Measurements from ENCODE around the gene RBBP5. TPM values are rescaled to one million over a fixed set of nuclear protein-coding genes. Genes with fewer than 3 reads are reported as not detected.

RBBP5 gene
- total RNA-seq, 4 donors from 2014 or later = 14.4 to 25.1 (median 21.2) TPM

GRCh38 chr1:205109711-205110110 is 12.1 kb downstream of the RBBP5 start:
- DNase-seq = no peak

GRCh38 chr1:205109269-205109668 is 12.5 kb downstream of the RBBP5 start:
- peaks cover 0 to 3% of the 10 kb centered on the region in 2 donors for H3K4me1 ChIP-seq
- intact Hi-C loops (cut with DNase I; ENCODE audit: low total_unique reads) = no loop called here
- no peak for ATAC-seq
- peaks cover 2 to 47% of the 10 kb centered on the region in 2 donors for H3K36me3 ChIP-seq
- in situ Hi-C loops (cut with MboI; ENCODE audit: low sequenced_read_pairs in 4 of 4) = no loop called here
- TF ChIP-seq POLR2A (IDR thresholded peaks at IDR 0.05) (no peak), CTCF (IDR thresholded peaks at IDR 0.05 in 4 of 5, conservative IDR thresholded peaks at IDR 0.05 in 1 of 5) (no peak)
- no peak for DNase-seq
- peak overlapping the region in 1 of 4 donors; percentile 23 for H3K27ac ChIP-seq
- H3K27me3 ChIP-seq = no peaks in the 10 kb centered on the region
- no peaks in the 10 kb centered on the region for H3K9me3 ChIP-seq
- H3K4me3 ChIP-seq = no peak overlapping the region

More at GRCh38 chr1:205109711-205110110, 12.1 kb downstream of the RBBP5 start:
- H3K36me3 ChIP-seq = peaks cover 3 to 47% of the 10 kb centered on the region in 2 donors
- H3K27ac ChIP-seq = no peak overlapping the region
- no peaks in the 10 kb centered on the region for H3K27me3 ChIP-seq
- H3K4me3 ChIP-seq = no peak overlapping the region
- intact Hi-C loops (cut with DNase I; ENCODE audit: low total_unique reads) = no loop called here
- in situ Hi-C loops (cut with MboI; ENCODE audit: low sequenced_read_pairs in 4 of 4) = no loop called here
- H3K4me1 ChIP-seq = peaks cover 0 to 3% of the 10 kb centered on the region in 2 donors
- no peaks in the 10 kb centered on the region for H3K9me3 ChIP-seq
- TF ChIP-seq POLR2A (IDR thresholded peaks at IDR 0.05) = no peak
- no peak for TF ChIP-seq CTCF (IDR thresholded peaks at IDR 0.05 in 4 of 5, conservative IDR thresholded peaks at IDR 0.05 in 1 of 5)
- no peak for ATAC-seq

GRCh38 chr1:205108464-205108863 is 13.3 kb downstream of the RBBP5 start:
- ATAC-seq = no peak

GRCh38 chr1:205107327-205107726 is 14.5 kb downstream of the RBBP5 start:
- intact Hi-C loops (cut with DNase I; ENCODE audit: low total_unique reads) (no loop called here), in situ Hi-C loops (cut with MboI; ENCODE audit: low sequenced_read_pairs in 4 of 4) (no loop called here)
- no peak for ATAC-seq
- no peak overlapping the region for H3K27ac ChIP-seq
- H3K36me3 ChIP-seq = peaks cover 3 to 47% of the 10 kb centered on the region in 2 donors
- H3K27me3 ChIP-seq = no peaks in the 10 kb centered on the region
- DNase-seq = no peak
- H3K4me3 ChIP-seq = no peak overlapping the region
- TF ChIP-seq POLR2A (IDR thresholded peaks at IDR 0.05) (no peak), CTCF (IDR thresholded peaks at IDR 0.05 in 4 of 5, conservative IDR thresholded peaks at IDR 0.05 in 1 of 5) (no peak)
- no peaks in the 10 kb centered on the region for H3K9me3 ChIP-seq
- H3K4me1 ChIP-seq = peaks cover 0 to 3% of the 10 kb centered on the region in 2 donors

More at GRCh38 chr1:205108464-205108863, 13.3 kb downstream of the RBBP5 start:
- DNase-seq = no peak
- intact Hi-C loops (cut with DNase I; ENCODE audit: low total_unique reads) = no loop called here
- TF ChIP-seq POLR2A (IDR thresholded peaks at IDR 0.05) = no peak
- TF ChIP-seq CTCF (IDR thresholded peaks at IDR 0.05 in 4 of 5, conservative IDR thresholded peaks at IDR 0.05 in 1 of 5) = no peak
- Histone ChIP-seq H3K27me3 (no peaks in the 10 kb centered on the region), H3K4me3 (no peak overlapping the region), H3K9me3 (no peaks in the 10 kb centered on the region), H3K27ac (peak overlapping the region in 2 of 4 donors; percentile 19 to 23), H3K4me1 (peaks cover 0 to 3% of the 10 kb centered on the region in 2 donors), H3K36me3 (peaks cover 2 to 47% of the 10 kb centered on the region in 2 donors)
- in situ Hi-C loops (cut with MboI; ENCODE audit: low sequenced_read_pairs in 4 of 4) = no loop called here

GRCh38 chr1:205102404-205102803 is 19.4 kb downstream of the RBBP5 start:
- Histone ChIP-seq H3K9me3 (no peaks in the 10 kb centered on the region), H3K27ac (no peak overlapping the region), H3K27me3 (no peaks in the 10 kb centered on the region), H3K4me3 (no peak overlapping the region), H3K36me3 (peaks cover 11 to 81% of the 10 kb centered on the region in 2 donors), H3K4me1 (no peaks in the 10 kb centered on the region)
- ATAC-seq (no peak), DNase-seq (no peak)
- TF ChIP-seq CTCF (IDR thresholded peaks at IDR 0.05 in 4 of 5, conservative IDR thresholded peaks at IDR 0.05 in 1 of 5) (no peak), POLR2A (IDR thresholded peaks at IDR 0.05) (no peak)
- intact Hi-C loops (cut with DNase I; ENCODE audit: low total_unique reads) (no loop called here), in situ Hi-C loops (cut with MboI; ENCODE audit: low sequenced_read_pairs in 4 of 4) (no loop called here)

Data from gastrocnemius medialis (tissue), 4 donors.